GM18858 (cell line): ENCODE data around the gene CDKN2B-AS1.
A peak's percentile ranks its signal among the peaks of the same experiment; 100 is the strongest.

Experiments used
- ATAC-seq: cut with Tn5 transposase; IDR thresholded peaks from one replicate; pipeline ENCODE4 v1.9.1; 2021; ENCODE audit not compliant: unreplicated experiment

Gene CDKN2B-AS1

GRCh38 chr9:22078081-22078480 is 83.5 kb downstream of the CDKN2B-AS1 start:
- no peak for ATAC-seq

- peak; percentile 92 for ATAC-seq
Measured at GRCh38 chr9:22079873-22080341, 85.3 kb downstream of the CDKN2B-AS1 start.

GRCh38 chr9:22084336-22085035 is 89.9 kb downstream of the CDKN2B-AS1 start:
- ATAC-seq = no peak

GRCh38 chr9:22088053-22088716 is 93.6 kb downstream of the CDKN2B-AS1 start:
- ATAC-seq = no peak

- no peak for ATAC-seq
Measured at GRCh38 chr9:22088717-22089061, 94.1 kb downstream of the CDKN2B-AS1 start.

- no peak for ATAC-seq
Measured at GRCh38 chr9:22097707-22098106, 103.1 kb downstream of the CDKN2B-AS1 start.

GRCh38 chr9:22098643-22099332 is 104.2 kb downstream of the CDKN2B-AS1 start:
- ATAC-seq = no peak

GRCh38 chr9:22100626-22101025 is 106.0 kb downstream of the CDKN2B-AS1 start:
- no peak for ATAC-seq

GRCh38 chr9:22102146-22103053 is 107.8 kb downstream of the CDKN2B-AS1 start:
- no peak for ATAC-seq

- no peak for ATAC-seq
Measured at GRCh38 chr9:22103685-22104575, 109.3 kb downstream of the CDKN2B-AS1 start.

GRCh38 chr9:22105005-22105722 is 110.6 kb downstream of the CDKN2B-AS1 start:
- peak; percentile 99 for ATAC-seq

GRCh38 chr9:22107202-22108045 is 112.8 kb downstream of the CDKN2B-AS1 start:
- no peak for ATAC-seq

- ATAC-seq = no peak
Measured at GRCh38 chr9:22108581-22109370, 114.2 kb downstream of the CDKN2B-AS1 start.

- no peak for ATAC-seq
Measured at GRCh38 chr9:22111176-22111953, 116.8 kb downstream of the CDKN2B-AS1 start.

- ATAC-seq = no peak
Measured at GRCh38 chr9:22111954-22112247, 117.3 kb downstream of the CDKN2B-AS1 start.

GRCh38 chr9:22112870-22113821 is 118.6 kb downstream of the CDKN2B-AS1 start:
- no peak for ATAC-seq
